Peyer's patch (tissue), 4 donors: ENCODE data around the gene NOG.

Experiments
- CTCF ChIP-seq, 6 experiments: fragments of 450-650 bp in 4 of 6; fragments of 200-600 bp in 2 of 6; sonication (generic) in 1 of 6; IDR thresholded peaks; one replicate each; pipeline ENCODE4 v1.5.1; 2017 to 2019; ENCODE audit warnings: antibody characterized with exemption in 6 of 6, mild to moderate bottlenecking in 3 of 6, moderate library complexity in 1 of 6
- POLR2A ChIP-seq, 2 donors: fragments of 450-650 bp; IDR thresholded peaks; one replicate each; pipeline ENCODE4 v1.5.1; 2017; ENCODE audit warnings: antibody characterized with exemption in 2 of 2, mild to moderate bottlenecking in 2 of 2, moderate library complexity in 2 of 2

- TF ChIP-seq CTCF (IDR thresholded peaks at IDR 0.05) = no peak
- no peak for TF ChIP-seq POLR2A (IDR thresholded peaks at IDR 0.05)
Observed at GRCh38 chr17:56637254-56637653, 43.8 kb downstream of the NOG start.
